Cardiac fibroblast (primary cell): Measurements from ENCODE around the gene RIPOR2.

Experiments used
- DNase-seq, 2 donors: peaks; one replicate each; pipeline versions ENCODE4 v3.0.0 to v3.0.0-alpha.2; 2010; ENCODE audit warnings: low read depth in 2 of 2
- H3K4me3 ChIP-seq, 2 donors: replicated peaks in 1 of 2; 1 replicate in 1 of 2; 2 replicates in 1 of 2; pipeline ENCODE4 v1.5.1; 2011; ENCODE audit warnings: low read depth in 2 of 2, low read length in 2 of 2, mild to moderate bottlenecking in 2 of 2, moderate library complexity in 1 of 2
- CTCF ChIP-seq: IDR thresholded peaks from one replicate; pipeline ENCODE4 v1.5.1; 2011; ENCODE audit warnings: low read depth, mild to moderate bottlenecking, low read length, inconsistent platforms

Gene RIPOR2

GRCh38 chr6:24778878-24779277 lies 156.9 kb downstream of the RIPOR2 start:
- H3K4me3 ChIP-seq, result no peak overlapping the region
- no peak for TF ChIP-seq CTCF
- DNase-seq, result no peak

- H3K4me3 ChIP-seq, result no peak overlapping the region
- TF ChIP-seq CTCF, result no peak
- no peak for DNase-seq
Observed at GRCh38 chr6:24778121-24778520, 157.6 kb downstream of the RIPOR2 start.

GRCh38 chr6:24777227-24777626 lies 158.5 kb downstream of the RIPOR2 start:
- no peak for TF ChIP-seq CTCF
- no peak overlapping the region for H3K4me3 ChIP-seq
- no peak for DNase-seq

- peak overlapping the region; percentile 84 to 100 for H3K4me3 ChIP-seq
- peak; percentile 64 to 71 for DNase-seq
- TF ChIP-seq CTCF, result no peak
Observed at GRCh38 chr6:24775520-24776058, 160.2 kb downstream of the RIPOR2 start.

GRCh38 chr6:24774696-24775519 lies 160.9 kb downstream of the RIPOR2 start, which contains the start of gene GMNN:
Gene GMNN, plus strand, starts transcription at chr6:24774937. Its CDS starts 2,310 bp downstream, at chr6:24777247.
- TF ChIP-seq CTCF, result no peak

GRCh38 chr6:24768361-24768760 lies 167.4 kb downstream of the RIPOR2 start:
- H3K4me3 ChIP-seq, result no peak overlapping the region
- no peak for TF ChIP-seq CTCF
- DNase-seq, result peak in 1 of 2 donors; percentile 37

More at GRCh38 chr6:24774696-24775519, 160.9 kb downstream of the RIPOR2 start, which contains the start of gene GMNN:
- DNase-seq, result peak; percentile 95
- peak within 1 kb of the TSS; percentile 84 to 100 for H3K4me3 ChIP-seq
